NB4 (cell line): ENCODE data around the gene PADI2.
"Not testable (repeated sequence)": the region's sequence is repeated elsewhere in the genome, so short reads cannot be mapped to it uniquely, and the experiment has no call there.

Source experiments
- DNase-seq: peaks from one replicate; pipeline ENCODE4 v3.0.0; 2010; ENCODE audit warnings: low read depth
- H3K4me3 ChIP-seq: one replicate; pipeline ENCODE4 v1.5.1; 2011; ENCODE audit warnings: mild to moderate bottlenecking, low read depth, low read length, moderate library complexity
- MAX ChIP-seq: IDR thresholded peaks from 2 replicates; pipeline ENCODE4 v1.6.1; 2011; ENCODE audit warnings: low read depth, low read length
- MYC ChIP-seq: IDR thresholded peaks from 2 replicates; pipeline ENCODE4 v1.6.1; 2011; ENCODE audit warnings: low read depth, low read length
- POLR2A ChIP-seq: IDR thresholded peaks from 2 replicates; pipeline ENCODE4 v1.6.1; 2011; ENCODE audit warnings: mild to moderate bottlenecking; ENCODE audit not compliant: insufficient read length; ENCODE audit errors: extremely low read depth
- TF ChIP-seq, protein P1 (sequence below): IDR thresholded peaks from one replicate; pipeline ENCODE4 v1.5.1; 2012; ENCODE audit warnings: low read depth, low read length

PADI2 gene

GRCh38 chr1:17067069-17067426 lies 52.2 kb downstream of the PADI2 start:
- TF ChIP-seq, protein P1, sequence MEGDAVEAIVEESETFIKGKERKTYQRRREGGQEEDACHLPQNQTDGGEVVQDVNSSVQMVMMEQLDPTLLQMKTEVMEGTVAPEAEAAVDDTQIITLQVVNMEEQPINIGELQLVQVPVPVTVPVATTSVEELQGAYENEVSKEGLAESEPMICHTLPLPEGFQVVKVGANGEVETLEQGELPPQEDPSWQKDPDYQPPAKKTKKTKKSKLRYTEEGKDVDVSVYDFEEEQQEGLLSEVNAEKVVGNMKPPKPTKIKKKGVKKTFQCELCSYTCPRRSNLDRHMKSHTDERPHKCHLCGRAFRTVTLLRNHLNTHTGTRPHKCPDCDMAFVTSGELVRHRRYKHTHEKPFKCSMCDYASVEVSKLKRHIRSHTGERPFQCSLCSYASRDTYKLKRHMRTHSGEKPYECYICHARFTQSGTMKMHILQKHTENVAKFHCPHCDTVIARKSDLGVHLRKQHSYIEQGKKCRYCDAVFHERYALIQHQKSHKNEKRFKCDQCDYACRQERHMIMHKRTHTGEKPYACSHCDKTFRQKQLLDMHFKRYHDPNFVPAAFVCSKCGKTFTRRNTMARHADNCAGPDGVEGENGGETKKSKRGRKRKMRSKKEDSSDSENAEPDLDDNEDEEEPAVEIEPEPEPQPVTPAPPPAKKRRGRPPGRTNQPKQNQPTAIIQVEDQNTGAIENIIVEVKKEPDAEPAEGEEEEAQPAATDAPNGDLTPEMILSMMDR, result no peak
- TF ChIP-seq MAX (no peak), MYC (no peak), POLR2A (no peak)
- no peak overlapping the region for H3K4me3 ChIP-seq
- peak; percentile 80 for DNase-seq

- H3K4me3 ChIP-seq, result no peak overlapping the region
- DNase-seq, result peak; percentile 88
- peak; percentile 35; the same call in 1 of the 2 replicates for TF ChIP-seq MAX
- TF ChIP-seq, protein P1, result no peak
- TF ChIP-seq MYC, result peak; percentile 56
Observed at GRCh38 chr1:17066361-17067068, 52.7 kb downstream of the PADI2 start.

- TF ChIP-seq, protein P1, result no peak
- TF ChIP-seq MAX (no peak), POLR2A (no peak), MYC (no peak)
- DNase-seq, result no peak
- H3K4me3 ChIP-seq, result no peak overlapping the region
Observed at GRCh38 chr1:17065666-17066065, 53.6 kb downstream of the PADI2 start.

DNA sequence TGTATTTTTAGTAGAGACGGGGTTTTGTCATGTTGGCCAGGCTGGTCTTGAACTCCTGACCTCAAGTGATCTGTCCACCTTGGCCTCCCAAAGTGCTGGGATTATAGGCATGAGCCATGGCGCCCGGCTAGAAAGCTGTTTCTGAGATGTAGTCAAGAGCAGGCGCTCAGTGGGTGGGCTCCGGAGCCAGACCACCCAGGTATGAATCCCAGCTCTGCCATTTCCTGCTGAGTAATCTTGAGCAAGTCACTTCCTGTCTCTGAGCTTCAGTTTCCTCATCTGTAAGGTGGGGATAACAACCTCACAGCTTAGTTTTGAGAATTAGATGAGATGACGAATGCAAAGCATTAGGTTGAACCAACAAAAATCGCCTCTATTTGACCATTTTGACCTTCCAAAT lies 56.5 kb downstream of the PADI2 start:
- not testable (repeated sequence) for H3K4me3 ChIP-seq, DNase-seq

DNA sequence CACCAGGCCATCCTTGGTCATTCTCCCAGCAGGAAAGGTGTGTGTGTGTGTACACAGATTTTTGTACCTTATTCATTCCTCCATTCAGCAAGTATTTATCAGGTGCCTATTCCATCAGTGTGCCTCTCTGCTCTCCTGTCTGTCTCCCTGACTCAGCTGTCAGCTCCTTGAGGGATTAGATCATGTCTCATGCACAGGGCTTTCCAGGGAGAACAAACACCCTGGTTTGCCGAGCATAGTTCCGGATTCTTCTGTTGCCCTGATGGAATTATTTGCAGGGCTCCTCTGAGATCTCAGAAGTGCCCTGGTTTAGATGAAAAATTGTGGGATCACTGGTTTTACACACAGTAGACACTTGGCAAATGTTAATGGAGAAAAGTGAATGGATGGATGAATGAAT lies 57.4 kb downstream of the PADI2 start:
- no peak overlapping the region for H3K4me3 ChIP-seq
- no peak for DNase-seq
- TF ChIP-seq MAX, result no peak
- TF ChIP-seq MYC, result no peak
- TF ChIP-seq, protein P1, result no peak
- no peak for TF ChIP-seq POLR2A

DNA sequence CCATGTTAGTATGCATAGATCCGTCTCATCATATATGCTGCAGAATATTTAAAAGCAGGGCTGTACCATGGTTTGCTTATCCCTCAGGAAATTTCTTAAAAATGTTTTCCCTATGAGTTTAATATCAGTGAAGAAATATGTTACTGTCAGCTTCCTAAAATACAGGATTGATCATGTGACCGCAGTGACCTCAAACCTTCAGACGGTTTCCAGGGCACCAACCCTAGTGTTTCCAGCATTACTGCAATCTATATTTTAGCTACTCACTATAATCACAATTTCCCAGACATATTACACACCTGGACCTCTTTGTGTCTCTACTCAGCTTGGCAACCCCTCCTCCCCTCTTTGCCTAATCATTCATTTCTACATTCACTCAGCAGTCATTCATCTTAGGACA lies 57.8 kb downstream of the PADI2 start:
- no peak overlapping the region for H3K4me3 ChIP-seq
- TF ChIP-seq, protein P1, result no peak
- no peak for TF ChIP-seq MYC
- no peak for TF ChIP-seq MAX
- TF ChIP-seq POLR2A, result no peak
- peak; percentile 29 for DNase-seq
